HEK293 (cell line): Measurements from ENCODE around the gene ACSS1.

Source experiments
- CTCF ChIP-seq: fragments of 450-650 bp; formaldehyde crosslinking; IDR thresholded peaks from 2 replicates; pipeline ENCODE4 v1.5.1; 2016; ENCODE audit warnings: missing biosample characterization, missing genetic modification characterization
- EGR2 ChIP-seq: fragments of 450-650 bp; formaldehyde crosslinking; IDR thresholded peaks from 2 replicates; pipeline ENCODE4 v1.5.1; 2016; ENCODE audit warnings: low read depth, missing biosample characterization, missing genetic modification characterization
- HOXA7 ChIP-seq: sonication (generic); formaldehyde crosslinking; IDR thresholded peaks from 2 replicates; pipeline ENCODE4 v1.8.1; 2022; ENCODE audit warnings: missing genetic modification reagents, borderline replicate concordance
- OVOL3 ChIP-seq: fragments of 450-650 bp; formaldehyde crosslinking; IDR thresholded peaks from 2 replicates; pipeline ENCODE4 v1.5.1; 2016; ENCODE audit warnings: missing biosample characterization, missing genetic modification characterization
- ZNF221 ChIP-seq: fragments of 450-650 bp; formaldehyde crosslinking; IDR thresholded peaks from 2 replicates; pipeline ENCODE4 v1.5.1; 2017; ENCODE audit warnings: missing biosample characterization, missing genetic modification characterization, borderline replicate concordance
- ZNF76 ChIP-seq: fragments of 450-650 bp; formaldehyde crosslinking; IDR thresholded peaks from 2 replicates; pipeline ENCODE4; 2016; ENCODE audit warnings: low read depth, missing biosample characterization, missing genetic modification characterization, borderline replicate concordance
- ZNF777 ChIP-seq: fragments of 450-650 bp; formaldehyde crosslinking; IDR thresholded peaks from 2 replicates; pipeline ENCODE4 v1.5.1; 2017; ENCODE audit warnings: missing biosample characterization, missing genetic modification characterization, borderline replicate concordance

DNA sequence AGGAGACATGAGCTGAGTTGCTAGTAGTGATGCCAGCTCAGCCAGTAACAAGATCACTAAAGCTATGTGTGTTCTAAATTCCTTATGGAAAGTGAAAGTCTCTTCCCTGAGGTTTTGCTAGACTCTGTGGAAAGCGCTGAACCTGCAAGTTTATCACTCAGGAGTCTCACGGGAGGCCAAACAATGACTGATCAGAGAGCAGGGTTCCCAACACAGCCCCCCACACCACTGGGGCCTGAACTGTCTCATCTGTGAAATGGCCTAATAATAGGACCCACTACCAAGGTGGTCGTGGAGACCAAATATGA lies 19.9 kb downstream of the ACSS1 start:
- no peak for TF ChIP-seq HOXA7 (CRISPR knock-in tag)
- no peak for TF ChIP-seq ZNF777
- TF ChIP-seq CTCF (tag by site-specific recombination): no peak
- TF ChIP-seq OVOL3 (tag by site-specific recombination): no peak
- TF ChIP-seq ZNF221: no peak
- no peak for TF ChIP-seq ZNF76
- TF ChIP-seq EGR2 (tag by site-specific recombination): no peak
